ENCODE measurements around the gene RNF157.
"Not testable (repeated sequence)": the region's sequence is repeated elsewhere in the genome, so short reads cannot be mapped to it uniquely, and the experiment has no call there.

RNF157 gene

DNA sequence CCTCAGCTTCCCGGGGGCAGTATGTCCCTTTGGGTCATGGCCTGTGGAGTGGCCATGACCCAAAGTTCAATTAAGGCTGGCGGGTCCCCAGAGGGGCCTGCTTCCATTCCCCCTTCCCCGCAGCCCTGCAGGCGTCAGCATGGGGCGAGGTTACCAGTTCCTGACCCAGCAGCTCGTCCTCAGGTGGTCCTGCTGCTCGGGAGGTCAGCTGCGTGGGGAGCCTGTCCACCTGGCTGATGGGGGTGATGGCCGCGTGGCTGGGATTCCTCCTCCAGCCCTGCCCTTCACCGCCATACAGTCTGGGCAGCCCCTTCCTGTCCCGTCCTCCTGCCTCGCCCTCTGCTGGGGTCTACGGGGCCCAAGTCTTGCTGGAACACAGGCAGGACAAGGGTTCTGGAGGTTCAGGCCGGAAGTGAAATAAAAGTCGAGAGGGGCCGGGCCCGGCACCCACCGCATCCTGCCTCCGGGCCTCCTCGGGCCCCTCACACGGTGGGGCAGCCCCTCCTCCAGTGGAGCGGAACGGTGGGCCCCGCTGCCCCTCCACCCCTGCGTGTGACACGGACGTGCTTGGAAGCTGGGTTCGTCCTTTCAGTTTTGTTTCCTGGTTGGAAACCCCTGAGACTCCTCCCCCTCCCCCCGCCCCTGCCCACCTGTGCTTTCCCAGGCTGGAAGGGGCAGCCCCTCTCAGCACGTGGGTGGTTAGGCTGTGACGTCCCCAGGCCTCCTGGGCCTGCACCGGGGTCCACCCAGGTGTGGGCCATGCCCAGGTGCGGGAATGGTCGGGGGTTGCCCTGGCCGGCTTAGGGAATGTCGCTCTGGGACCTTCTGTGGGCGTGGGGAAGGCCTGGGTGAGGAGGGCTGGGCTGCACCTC lies 31.6 kb upstream of the RNF157 start:
- no peak overlapping the region for H3K4me3 ChIP-seq (ENCODE audit: low read length)
- no peak for DNase-seq (ENCODE audit: low read depth, low spot score)

DNA sequence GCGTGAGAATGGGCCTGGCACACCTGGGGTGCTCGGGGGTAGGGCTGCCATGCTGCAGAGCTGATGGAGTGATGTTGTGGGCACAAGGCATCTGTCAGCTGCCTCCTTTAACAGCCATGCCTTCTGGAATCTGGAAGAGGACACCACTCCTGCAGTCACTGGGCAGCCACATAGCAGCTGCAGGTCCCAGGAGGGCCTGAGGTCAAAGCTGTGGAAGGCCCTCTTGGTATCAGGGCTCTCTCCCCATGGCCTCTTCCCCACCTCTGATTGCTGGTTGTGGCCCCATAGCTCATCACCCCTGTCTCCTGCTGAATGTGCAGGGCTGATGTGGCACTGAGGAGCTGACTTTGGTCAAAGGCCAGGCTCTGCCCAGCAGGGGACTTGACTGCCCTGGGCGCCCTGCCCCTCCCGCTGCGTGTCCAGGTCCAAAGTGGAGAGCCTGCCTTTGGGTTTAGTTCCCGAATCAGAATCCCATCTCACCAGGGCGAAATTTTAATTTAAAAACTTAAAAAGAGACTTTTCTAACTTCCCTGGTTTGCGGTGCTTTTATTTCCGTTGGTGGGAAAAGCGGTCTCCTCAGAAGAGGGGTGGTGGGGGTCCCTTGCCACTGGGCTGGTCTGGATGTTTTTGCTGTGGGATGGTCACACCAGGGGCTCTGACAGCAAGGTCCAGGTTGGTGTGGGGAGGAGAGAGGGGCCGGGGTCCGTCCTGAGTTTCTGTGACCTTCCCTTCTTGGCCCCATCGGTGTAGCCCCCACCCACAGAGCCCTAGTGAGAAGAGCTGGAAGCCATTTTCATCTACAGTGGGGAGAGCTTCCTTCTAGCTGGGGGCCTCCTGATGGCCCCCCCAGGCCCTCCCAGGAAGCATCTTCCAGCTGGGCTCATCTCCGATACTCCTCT lies 30.7 kb upstream of the RNF157 start:
- DNase-seq (ENCODE audit: low read depth, low spot score) = no peak
- H3K4me3 ChIP-seq (ENCODE audit: low read length) = no peak overlapping the region

DNA sequence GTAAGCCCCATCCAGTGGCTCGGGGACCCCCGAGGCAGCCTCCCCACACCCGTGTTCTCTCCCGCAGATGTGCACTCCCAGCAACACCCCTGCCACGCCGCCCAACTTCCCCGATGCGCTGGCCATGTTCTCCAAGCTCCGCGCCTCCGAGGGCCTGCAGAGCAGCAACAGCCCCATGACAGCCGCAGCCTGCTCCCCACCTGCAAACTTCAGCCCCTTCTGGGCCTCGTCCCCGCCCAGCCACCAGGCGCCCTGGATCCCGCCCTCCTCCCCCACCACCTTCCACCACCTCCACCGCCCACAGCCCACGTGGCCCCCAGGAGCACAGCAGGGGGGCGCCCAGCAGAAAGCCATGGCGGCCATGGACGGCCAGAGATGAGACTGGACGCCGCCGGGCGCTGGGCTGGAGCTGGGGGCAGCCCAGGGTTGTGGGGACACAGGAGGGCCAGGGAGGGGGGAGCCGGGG lies 29.9 kb upstream of the RNF157 start:
- no peak overlapping the region for H3K4me3 ChIP-seq (ENCODE audit: low read length)

DNA sequence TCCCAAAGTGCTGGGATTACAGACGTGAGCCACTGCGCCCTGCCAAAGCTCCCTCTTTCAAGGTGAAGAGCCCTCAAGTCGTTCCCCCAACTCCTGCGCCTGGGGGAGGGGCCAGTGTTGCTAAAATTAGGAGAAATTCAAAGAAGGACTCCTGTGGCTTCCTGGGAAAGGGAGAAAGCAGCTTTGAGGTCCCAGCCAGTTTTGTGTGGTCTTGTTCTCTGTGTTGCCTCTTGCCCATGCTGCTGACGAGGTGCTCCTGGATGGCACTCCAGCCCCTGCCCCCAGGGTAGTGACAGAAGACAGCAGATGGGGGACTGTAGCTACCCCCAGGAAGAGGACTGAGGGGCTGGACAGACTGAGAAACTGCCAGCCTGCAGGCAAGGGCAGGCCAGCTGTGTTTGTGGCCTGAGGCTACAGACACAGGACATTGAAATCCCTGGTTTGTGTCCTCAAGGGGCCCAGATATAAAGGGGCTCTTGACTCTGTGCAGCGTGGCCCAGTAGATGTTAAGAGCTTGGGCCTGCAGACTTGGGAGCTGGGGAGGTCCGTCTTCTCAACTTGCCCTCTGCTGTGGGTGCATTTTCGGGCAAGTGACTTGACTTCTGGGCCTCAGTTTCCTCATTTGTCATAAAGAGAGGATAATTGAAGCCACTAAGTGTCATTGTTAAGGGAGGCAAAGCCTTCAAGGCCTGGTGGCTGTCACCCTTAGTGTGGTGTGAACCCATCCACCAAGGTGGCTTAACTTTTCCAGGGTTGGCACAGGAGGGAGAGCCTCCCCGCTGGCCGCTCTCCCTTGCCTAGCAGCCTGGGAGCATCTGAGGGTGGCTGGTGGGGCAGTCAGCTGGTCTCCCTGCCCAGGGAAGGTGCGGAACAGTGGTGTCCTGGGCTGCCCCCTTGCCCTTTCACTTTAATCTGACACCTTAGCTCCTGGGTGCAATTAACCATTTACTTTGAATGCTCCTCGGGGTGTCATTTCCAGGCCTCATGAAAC lies 29.0 kb upstream of the RNF157 start:
- no peak overlapping the region for H3K4me3 ChIP-seq (ENCODE audit: low read length)

More for the DNA sequence above, 29.9 kb upstream of the RNF157 start:
- DNase-seq (ENCODE audit: low read depth, low spot score) = no peak

DNA sequence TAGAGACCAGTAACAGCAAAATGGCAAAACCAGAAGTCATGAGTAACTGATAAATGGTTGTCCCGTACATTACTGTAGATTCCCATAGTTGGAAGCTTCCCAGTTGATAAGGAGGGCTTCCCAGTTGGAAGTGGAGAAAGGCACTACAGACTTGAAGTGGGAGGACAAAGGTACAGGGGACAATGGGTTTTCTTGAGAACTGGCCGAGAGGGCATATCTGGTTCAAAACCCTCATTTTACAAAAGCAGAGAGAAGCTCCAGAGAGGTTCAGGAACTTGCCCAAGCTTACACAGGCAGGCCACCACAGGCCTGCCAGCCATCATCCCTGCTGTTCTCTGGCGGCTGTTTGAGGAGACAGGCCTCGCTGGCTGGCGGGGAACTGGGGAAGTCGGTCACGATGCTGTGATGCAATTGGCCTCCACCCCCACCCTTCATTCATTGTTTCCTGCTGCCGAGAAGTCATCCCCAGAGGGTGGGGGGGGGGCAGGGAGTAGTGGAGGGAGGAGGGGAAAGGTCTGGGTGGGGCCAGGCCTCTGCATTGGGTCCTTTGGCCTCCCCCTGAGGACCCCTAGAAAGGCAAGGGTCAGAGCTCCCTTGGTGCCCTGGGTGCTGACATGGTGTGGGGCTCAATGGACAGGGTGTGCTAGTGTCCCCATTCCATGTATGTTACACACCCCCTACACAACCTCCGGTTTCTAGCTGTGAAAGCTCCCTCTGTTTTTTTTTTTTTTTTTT lies 27.9 kb upstream of the RNF157 start:
- no peak overlapping the region for H3K4me3 ChIP-seq (ENCODE audit: low read length)

More for the DNA sequence above, 29.0 kb upstream of the RNF157 start:
- DNase-seq (ENCODE audit: low read depth, low spot score) = no peak

DNA sequence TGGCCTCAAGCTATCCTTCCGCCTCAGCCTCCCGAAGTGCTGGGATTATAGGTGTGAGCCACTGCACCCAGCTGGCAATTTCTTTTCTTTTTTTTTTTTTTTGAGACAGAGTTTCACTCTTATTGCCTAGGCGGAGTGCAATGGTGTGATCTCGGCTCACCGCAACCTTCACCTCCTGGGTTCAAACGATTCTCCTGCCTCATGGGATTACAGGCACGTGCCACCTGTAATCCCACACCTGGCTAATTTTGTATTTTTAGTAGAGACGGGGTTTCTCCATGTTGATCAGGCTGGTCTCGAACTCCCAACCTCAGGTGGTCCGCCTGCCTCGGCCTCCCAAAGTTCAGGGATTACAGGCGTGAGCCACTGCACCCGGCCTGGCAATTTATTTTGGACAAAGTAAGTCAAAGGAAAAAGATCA lies 27.3 kb upstream of the RNF157 start:
- H3K4me3 ChIP-seq (ENCODE audit: low read length); DNase-seq (ENCODE audit: low read depth, low spot score): not testable (repeated sequence)

More for the DNA sequence above, 27.9 kb upstream of the RNF157 start:
- DNase-seq (ENCODE audit: low read depth, low spot score) = no peak

DNA sequence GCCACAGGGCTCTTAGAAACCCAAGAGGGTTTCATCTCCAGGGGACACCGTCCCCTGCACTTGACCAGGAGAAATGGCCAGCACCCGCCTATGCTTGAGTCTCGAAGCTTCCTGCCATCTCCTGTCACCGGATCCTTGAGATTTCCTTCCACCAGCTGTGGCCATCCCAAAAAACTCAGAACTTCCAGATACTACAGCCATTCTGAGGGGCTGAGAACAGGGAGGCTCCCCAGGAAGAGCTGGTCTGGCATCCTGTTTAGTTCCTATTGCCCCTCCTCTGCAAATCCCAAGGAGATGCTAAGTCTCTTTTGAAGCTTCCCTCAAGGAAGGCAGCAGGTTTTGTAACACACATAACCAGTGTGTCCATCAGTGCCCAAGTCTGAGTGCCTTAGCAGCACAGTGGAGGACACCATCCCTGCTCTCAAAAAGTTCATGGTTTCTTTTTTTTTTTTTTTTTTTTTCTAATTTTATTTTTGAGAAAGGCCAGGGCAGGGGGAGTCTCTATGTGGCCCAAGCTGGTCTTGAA lies 26.8 kb upstream of the RNF157 start:
- H3K4me3 ChIP-seq (ENCODE audit: low read length) = peak overlapping the region; percentile 78

DNA sequence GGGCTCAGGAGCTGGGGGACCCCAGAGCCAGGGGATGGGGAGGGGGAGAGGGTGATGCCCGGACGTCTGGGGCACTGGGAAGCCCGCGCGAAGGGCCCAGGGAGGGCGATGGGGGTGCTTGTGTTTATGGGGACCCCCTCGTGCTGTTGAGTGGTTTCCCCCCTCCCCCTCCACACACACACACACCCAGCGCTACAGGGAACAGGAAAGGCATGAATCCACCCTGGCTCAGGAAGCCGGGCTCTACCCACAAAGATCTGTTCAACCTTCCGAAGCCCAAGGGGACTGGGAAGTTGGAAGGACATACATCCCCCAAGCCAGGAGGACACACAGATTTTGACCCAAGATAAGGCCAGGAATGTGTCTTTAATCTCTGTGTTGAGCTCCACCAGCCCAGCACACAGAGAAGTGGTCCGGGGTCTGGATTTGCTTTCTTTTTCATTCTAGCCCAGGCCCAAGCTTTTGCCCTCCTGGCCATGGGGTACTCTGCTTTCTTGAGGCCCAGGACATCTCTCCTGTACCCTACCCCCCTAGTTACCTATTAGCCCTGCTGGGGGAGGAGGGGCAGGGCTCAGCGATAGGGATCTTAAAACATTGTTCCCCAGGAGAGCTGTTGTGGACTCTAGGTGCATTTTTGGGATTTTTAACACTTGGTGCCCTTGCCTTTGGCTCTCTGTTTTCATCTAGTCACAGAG lies 26.1 kb upstream of the RNF157 start:
- peak overlapping the region; percentile 78 for H3K4me3 ChIP-seq (ENCODE audit: low read length)

More for the DNA sequence above, 26.8 kb upstream of the RNF157 start:
- no peak for DNase-seq (ENCODE audit: low read depth, low spot score)

DNA sequence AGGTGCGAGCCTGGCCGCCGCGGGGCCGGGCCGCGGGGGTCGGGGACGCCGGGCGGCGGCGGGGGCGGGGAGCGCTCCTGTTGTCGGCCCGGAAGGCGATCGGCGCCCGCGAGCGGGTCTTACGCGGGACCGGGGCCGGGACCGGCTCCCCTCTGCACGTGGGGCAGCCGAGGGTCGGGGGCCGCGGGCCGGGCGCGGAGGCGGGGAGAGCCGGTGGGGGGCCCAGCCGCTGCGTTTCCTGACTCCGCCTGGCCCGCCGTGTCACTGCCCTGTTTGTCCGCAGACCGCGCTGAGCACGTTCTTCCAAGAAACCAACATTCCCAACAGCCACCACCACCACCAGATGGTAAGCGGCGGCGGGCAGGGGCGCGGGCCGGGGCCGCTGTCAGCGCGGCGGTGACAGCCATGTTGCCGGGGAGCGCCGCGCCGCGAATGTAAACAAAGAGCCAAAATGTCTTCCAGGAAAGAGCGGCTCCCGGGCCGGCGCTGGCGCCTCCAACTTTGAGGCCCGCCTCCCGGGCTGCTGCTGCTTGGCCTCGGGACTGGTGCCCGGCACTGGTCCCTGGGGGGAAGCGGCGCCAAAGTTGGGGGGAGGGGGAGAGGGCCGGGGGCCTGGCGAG lies 25.4 kb upstream of the RNF157 start:
- H3K4me3 ChIP-seq (ENCODE audit: low read length) = peak overlapping the region; percentile 78
- no peak for DNase-seq (ENCODE audit: low read depth, low spot score)

More for the DNA sequence above, 26.1 kb upstream of the RNF157 start:
- DNase-seq (ENCODE audit: low read depth, low spot score) = no peak

DNA sequence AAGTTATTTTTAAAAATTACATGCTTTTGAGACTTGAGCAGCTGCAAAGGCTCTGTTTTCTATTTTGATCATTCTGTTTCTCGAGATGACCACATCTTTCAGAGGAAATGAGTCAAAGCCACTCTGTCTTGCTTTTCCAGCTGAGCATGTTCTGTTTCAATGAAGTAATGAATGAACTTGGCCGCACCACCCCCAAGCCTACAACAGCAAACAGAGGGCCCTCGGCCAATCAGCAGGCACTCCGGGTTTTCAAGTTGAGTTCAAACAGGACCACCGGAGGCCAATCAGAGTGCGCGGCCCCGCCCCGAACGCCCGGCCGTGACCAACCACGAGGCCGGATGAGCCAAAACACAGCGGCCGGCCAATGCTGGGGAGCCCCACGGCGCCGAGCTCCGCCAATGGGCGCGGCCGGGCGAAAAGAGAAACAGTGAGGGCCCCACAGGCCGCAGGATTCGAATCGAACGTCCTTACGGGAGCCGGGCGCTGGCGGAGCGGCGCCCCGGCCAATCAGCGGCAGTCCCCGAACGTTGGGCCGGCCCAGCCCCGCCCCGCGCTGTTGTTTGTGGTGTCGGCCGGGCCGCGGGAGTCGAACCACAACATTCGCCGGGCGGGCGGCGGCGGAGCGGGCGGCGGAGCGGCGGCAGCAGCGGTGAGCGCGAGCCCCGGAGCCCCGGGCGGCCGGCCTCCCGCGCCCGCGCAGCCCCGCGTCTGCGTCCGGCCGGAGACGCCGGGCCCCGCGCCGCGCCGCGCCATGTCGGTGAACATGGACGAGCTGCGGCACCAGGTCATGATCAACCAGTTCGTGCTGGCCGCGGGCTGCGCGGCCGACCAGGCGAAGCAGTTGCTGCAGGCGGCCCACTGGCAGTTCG lies 24.7 kb upstream of the RNF157 start, which contains the start of gene UBALD2:
UBALD2 (plus strand) TSS at position 594 of the 869 bp plus-strand sequence; CDS start at position 752, 158 bp downstream.
- peak within 1 kb of the TSS; percentile 78 for H3K4me3 ChIP-seq (ENCODE audit: low read length)
- peak; percentile 97 for DNase-seq (ENCODE audit: low read depth, low spot score)

DNA sequence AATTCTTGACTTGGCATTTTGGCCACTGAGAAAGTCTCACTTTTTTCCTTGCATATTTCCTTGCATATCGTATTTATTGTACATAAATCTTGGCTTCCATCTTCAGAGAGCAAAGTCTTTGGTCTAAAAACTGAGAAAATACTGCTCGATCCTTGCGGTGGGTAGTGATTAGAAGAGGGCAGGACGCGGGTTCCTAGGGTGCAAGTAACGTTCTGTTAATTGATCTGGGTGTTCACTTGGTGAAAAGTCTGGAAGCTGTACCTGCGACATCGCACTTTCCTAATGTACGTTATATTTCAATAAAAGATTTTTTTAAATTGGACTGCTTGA lies 24.1 kb upstream of the RNF157 start:
- DNase-seq (ENCODE audit: low read depth, low spot score) = no peak
- peak overlapping the region; percentile 22 for H3K4me3 ChIP-seq (ENCODE audit: low read length)

DNA sequence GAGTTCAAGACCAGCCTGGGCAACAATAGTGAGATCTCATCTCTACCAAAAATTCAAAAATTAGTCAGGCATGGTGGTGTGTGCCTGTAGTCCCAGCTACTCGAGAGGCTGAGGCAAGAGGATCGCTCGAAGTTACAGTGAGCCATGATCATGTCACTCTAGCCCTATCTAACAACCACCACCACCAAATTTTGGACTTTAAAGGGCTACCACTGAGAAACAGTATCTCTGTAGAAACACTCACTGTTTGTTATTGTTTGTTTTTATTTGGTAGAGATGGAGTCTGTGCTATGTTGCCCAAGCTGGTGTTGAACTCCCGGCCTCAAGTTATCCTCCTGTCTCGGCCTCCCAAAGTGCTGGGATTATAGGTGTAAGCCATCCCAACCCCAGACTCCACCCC lies 23.6 kb upstream of the RNF157 start:
- no peak for DNase-seq (ENCODE audit: low read depth, low spot score)
- no peak overlapping the region for H3K4me3 ChIP-seq (ENCODE audit: low read length)

DNA sequence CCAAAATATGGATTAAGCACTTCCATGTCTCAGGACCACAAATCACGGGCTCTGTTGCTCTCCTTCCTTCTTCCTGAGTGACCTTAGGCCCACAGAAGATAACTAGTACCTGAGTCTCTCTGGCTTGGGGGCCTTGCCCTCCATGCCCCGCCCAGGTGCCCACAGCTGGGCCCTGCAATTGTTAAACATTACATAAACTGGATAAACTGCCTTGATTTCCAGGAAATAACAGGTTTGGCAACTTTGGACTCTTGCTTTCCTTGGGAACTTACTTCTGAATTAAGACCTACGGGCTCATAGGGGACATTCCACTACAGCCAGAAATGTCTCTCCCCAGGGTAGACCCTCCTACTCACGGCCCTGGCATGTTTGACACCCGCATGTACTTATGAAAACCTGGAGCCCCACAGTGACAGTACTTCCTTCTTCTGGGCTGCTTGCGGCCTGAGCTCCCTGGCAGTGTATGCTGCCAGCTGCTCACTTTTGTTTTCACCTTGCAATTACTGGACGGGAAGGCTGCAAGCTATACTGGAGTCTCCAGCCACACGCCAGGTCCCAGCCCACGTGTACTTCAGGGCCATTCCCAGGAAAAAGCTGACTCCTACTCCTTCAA lies 22.5 kb upstream of the RNF157 start:
- no peak for DNase-seq (ENCODE audit: low read depth, low spot score)
- H3K4me3 ChIP-seq (ENCODE audit: low read length) = no peak overlapping the region

DNA sequence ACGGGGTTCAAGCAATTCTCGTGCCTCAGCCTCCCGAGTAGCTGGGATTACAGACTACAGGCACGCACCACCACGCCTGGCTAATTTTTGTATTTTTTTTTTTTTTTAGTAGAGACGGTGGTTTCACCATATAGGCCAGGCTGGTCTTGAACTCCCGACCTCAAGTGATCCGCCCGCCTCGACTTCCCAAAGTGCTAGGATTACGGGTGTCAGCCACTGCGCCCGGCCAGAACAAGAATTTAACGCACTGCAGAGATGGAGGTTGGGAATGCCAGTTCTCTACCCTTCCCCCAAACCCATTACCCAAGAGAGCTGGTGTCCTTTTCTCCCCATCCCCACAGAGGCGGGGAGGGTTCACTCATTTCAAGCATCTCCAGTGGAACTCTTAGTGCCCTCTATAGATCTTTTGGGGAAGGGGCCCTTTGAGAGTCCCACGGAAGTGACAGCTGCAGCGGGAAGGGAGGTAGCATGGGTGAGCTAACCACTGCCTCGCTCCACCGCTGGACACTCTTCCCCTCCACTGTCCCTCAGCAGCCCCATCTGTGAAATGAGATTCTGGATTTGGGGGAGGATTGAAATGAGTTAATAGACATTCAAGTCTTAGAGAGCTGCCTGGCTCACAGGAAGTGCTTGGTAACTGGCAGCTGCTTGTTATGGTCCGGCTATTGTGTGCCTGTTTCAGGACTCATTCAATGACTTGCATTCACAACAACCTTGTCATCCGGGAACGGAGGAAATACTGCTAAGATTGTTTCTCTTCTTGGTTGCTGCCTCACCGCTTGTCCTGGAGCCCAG lies 21.3 kb upstream of the RNF157 start:
- no peak overlapping the region for H3K4me3 ChIP-seq (ENCODE audit: low read length)
- DNase-seq (ENCODE audit: low read depth, low spot score) = no peak

DNA sequence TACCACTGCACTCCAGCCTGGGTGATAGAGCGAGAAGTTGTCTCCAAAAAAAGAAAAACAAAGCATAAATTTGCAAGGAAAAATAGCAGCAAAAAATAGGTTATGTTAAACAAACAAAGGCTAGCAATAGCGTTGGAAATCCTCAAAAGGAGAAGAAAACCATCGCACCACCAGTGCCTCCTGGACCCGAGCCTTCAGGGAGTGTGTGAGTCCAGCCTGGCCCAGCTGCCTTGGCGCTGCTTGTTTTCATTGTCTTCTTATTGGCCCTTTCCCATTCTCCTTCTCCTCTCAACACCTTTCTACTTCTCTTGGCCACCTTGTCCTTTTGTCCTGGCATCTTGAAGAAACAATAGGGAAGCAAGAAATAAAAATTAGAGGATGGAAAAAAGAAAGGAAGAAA lies 20.4 kb upstream of the RNF157 start:
- DNase-seq (ENCODE audit: low read depth, low spot score) = no peak
- H3K4me3 ChIP-seq (ENCODE audit: low read length) = no peak overlapping the region

Measured in Jurkat, Clone E6-1 (cell line).